Measurements from ENCODE around the gene RALGPS1.

RALGPS1 gene

GRCh38 chr9:127223810-127224177 is 309.2 kb downstream of the RALGPS1 start:
- no peaks in the 10 kb centered on the region for H4K20me1 ChIP-seq (ENCODE audit: insufficient read depth, low read length)
- H3K9me2 ChIP-seq (replicated peaks; ENCODE audit: insufficient read depth, low read length), result no peaks in the 10 kb centered on the region
- no peaks in the 10 kb centered on the region for H3K9me3 ChIP-seq (replicated peaks; ENCODE audit: insufficient read depth, low read length)
- peaks cover 9% of the 10 kb centered on the region; the same call in 1 of the 2 replicates for H3K79me2 ChIP-seq (ENCODE audit: low read length)
- H2AFZ ChIP-seq (ENCODE audit: low read length), result 0 out of 2 replicates have a peak overlapping the region, but pooled peaks have one; percentile 70
- no peaks in the 10 kb centered on the region for H3K27me3 ChIP-seq (replicated peaks; ENCODE audit: insufficient read depth, low read length)
- no peaks in the 10 kb centered on the region for H3K36me3 ChIP-seq (replicated peaks; ENCODE audit: insufficient read depth, low read length)
- H3K9ac ChIP-seq (ENCODE audit: low read length), result no peak overlapping the region
- peak overlapping the region; percentile 92 for H3K4me2 ChIP-seq (ENCODE audit: low read depth, low read length)
- TF ChIP-seq CTCF (IDR thresholded peaks at IDR 0.05; ENCODE audit: low read length) (0 out of 2 replicates have a peak, but pooled peaks have one; percentile 11), EZH2 (optimal IDR thresholded peaks at IDR 0.05; ENCODE audit: low read depth, low read length) (no peak), EZH2phosphoT487 (IDR thresholded peaks at IDR 0.05; ENCODE audit: low read length) (no peak)
- H3K4me3 ChIP-seq (ENCODE audit: low read length), result peak overlapping the region; percentile 66
- H3F3A ChIP-seq (ENCODE audit: insufficient read depth, low read length), result no peaks in the 10 kb centered on the region; the same call in 1 of the 2 replicates
- H3K27ac ChIP-seq (ENCODE audit: low read length), result no peak overlapping the region
- H3K4me1 ChIP-seq (ENCODE audit: low read length), result peaks cover 16% of the 10 kb centered on the region
- no peak for DNase-seq

GRCh38 chr9:127224178-127224882 is 309.7 kb downstream of the RALGPS1 start:
- H2AFZ ChIP-seq (ENCODE audit: low read length), result peak overlapping the region; percentile 70
- H3K27me3 ChIP-seq (replicated peaks; ENCODE audit: insufficient read depth, low read length), result no peaks in the 10 kb centered on the region
- H3K27ac ChIP-seq (ENCODE audit: low read length), result peak overlapping the region; percentile 60; the same call in 1 of the 2 replicates
- no peaks in the 10 kb centered on the region for H3K9me2 ChIP-seq (replicated peaks; ENCODE audit: insufficient read depth, low read length)
- peak; percentile 91 for DNase-seq
- H3K4me1 ChIP-seq (ENCODE audit: low read length), result peaks cover 16% of the 10 kb centered on the region
- peaks cover 9% of the 10 kb centered on the region; the same call in 1 of the 2 replicates for H3K79me2 ChIP-seq (ENCODE audit: low read length)
- no peak for TF ChIP-seq EZH2 (optimal IDR thresholded peaks at IDR 0.05; ENCODE audit: low read depth, low read length)
- no peak for TF ChIP-seq EZH2phosphoT487 (IDR thresholded peaks at IDR 0.05; ENCODE audit: low read length)
- TF ChIP-seq CTCF (IDR thresholded peaks at IDR 0.05; ENCODE audit: low read length), result no peak; the same call in 1 of the 2 replicates
- no peaks in the 10 kb centered on the region for H3K36me3 ChIP-seq (replicated peaks; ENCODE audit: insufficient read depth, low read length)
- peak overlapping the region; percentile 92 for H3K4me2 ChIP-seq (ENCODE audit: low read depth, low read length)
- no peaks in the 10 kb centered on the region; the same call in 1 of the 2 replicates for H3F3A ChIP-seq (ENCODE audit: insufficient read depth, low read length)
- peak overlapping the region; percentile 66 for H3K4me3 ChIP-seq (ENCODE audit: low read length)
- H3K9me3 ChIP-seq (replicated peaks; ENCODE audit: insufficient read depth, low read length), result no peaks in the 10 kb centered on the region
- no peaks in the 10 kb centered on the region for H4K20me1 ChIP-seq (ENCODE audit: insufficient read depth, low read length)
- H3K9ac ChIP-seq (ENCODE audit: low read length), result peak overlapping the region; percentile 63

GRCh38 chr9:127224883-127225739 is 310.5 kb downstream of the RALGPS1 start:
- peak overlapping the region; percentile 92 for H3K4me2 ChIP-seq (ENCODE audit: low read depth, low read length)
- H3K27ac ChIP-seq (ENCODE audit: low read length), result peak overlapping the region; percentile 60; the same call in 1 of the 2 replicates
- peak overlapping the region; percentile 63; the same call in 1 of the 2 replicates for H3K9ac ChIP-seq (ENCODE audit: low read length)
- H3K9me3 ChIP-seq (replicated peaks; ENCODE audit: insufficient read depth, low read length), result no peaks in the 10 kb centered on the region
- TF ChIP-seq EZH2phosphoT487 (IDR thresholded peaks at IDR 0.05; ENCODE audit: low read length) (no peak), EZH2 (optimal IDR thresholded peaks at IDR 0.05; ENCODE audit: low read depth, low read length) (no peak), CTCF (IDR thresholded peaks at IDR 0.05; ENCODE audit: low read length) (no peak)
- H3K27me3 ChIP-seq (replicated peaks; ENCODE audit: insufficient read depth, low read length), result no peaks in the 10 kb centered on the region
- peak overlapping the region; percentile 85 for H3K4me3 ChIP-seq (ENCODE audit: low read length)
- no peaks in the 10 kb centered on the region; the same call in 1 of the 2 replicates for H3F3A ChIP-seq (ENCODE audit: insufficient read depth, low read length)
- H3K9me2 ChIP-seq (replicated peaks; ENCODE audit: insufficient read depth, low read length), result no peaks in the 10 kb centered on the region
- H3K4me1 ChIP-seq (ENCODE audit: low read length), result peaks cover 16% of the 10 kb centered on the region
- H3K36me3 ChIP-seq (replicated peaks; ENCODE audit: insufficient read depth, low read length), result no peaks in the 10 kb centered on the region
- peak; percentile 92 for DNase-seq
- H2AFZ ChIP-seq (ENCODE audit: low read length), result peak overlapping the region; percentile 97
- no peaks in the 10 kb centered on the region for H4K20me1 ChIP-seq (ENCODE audit: insufficient read depth, low read length)
- H3K79me2 ChIP-seq (ENCODE audit: low read length), result peaks cover 9% of the 10 kb centered on the region; the same call in 1 of the 2 replicates
